K562 (cell line): Measurements from ENCODE around the gene CCDC28A. TPM values are rescaled to one million over a fixed set of nuclear protein-coding genes. Genes with fewer than 3 reads are reported as not detected.

Experiments used
- ELF1 ChIP-seq: fragments of 200-800 bp; sonication (Bioruptor generic); IDR thresholded peaks from 2 replicates; pipeline ENCODE4 v1.6.1; 2016; ENCODE audit warnings: missing genetic modification characterization, missing compliant biosample characterization
- ESRRB ChIP-seq: fragments of 250-450 bp; sonication (Bioruptor Pico); IDR thresholded peaks from 2 replicates; pipeline ENCODE4 v1.5.0; 2020; ENCODE audit warnings: mild to moderate bottlenecking, moderate library complexity, borderline replicate concordance
- FOXP1 ChIP-seq: sonication (generic); formaldehyde crosslinking; IDR thresholded peaks from 2 replicates; pipeline ENCODE4 v1.8.0; 2022; ENCODE audit warnings: mild to moderate bottlenecking, missing genetic modification reagents
- ID3 ChIP-seq, 2 experiments: fragments of 250-450 bp in 1 of 2; fragments of 450-650 bp in 1 of 2; sonication (Bioruptor Pico) in 1 of 2; IDR thresholded peaks; 2 replicates each; pipeline versions ENCODE4 v1.6.1 to v1.8.0; 2016 to 2021; ENCODE audit warnings: mild to moderate bottlenecking in 2 of 2, moderate library complexity in 2 of 2, missing compliant biosample characterization in 1 of 2, missing genetic modification characterization in 1 of 2
- IFI16 ChIP-seq: fragments of 250-450 bp; sonication (Bioruptor Pico); IDR thresholded peaks from 2 replicates; pipeline ENCODE4 v2.1.2; 2022; ENCODE audit warnings: mild to moderate bottlenecking, inconsistent platforms
- KDM5B ChIP-seq: fragments of 200-600 bp; sonication (generic); IDR thresholded peaks from 2 replicates; pipeline ENCODE4 v1.6.1; 2012; ENCODE audit warnings: low read depth, mild to moderate bottlenecking, moderate library complexity, low read length, control low read depth, inconsistent platforms; ENCODE audit not compliant: insufficient replicate concordance
- MBD1 ChIP-seq: fragments of 250-450 bp; sonication (Bioruptor Pico); IDR thresholded peaks from 2 replicates; pipeline ENCODE4 v1.8.0; 2022; ENCODE audit warnings: inconsistent platforms
- MCM7 ChIP-seq, 2 experiments: fragments of 450-650 bp; IDR thresholded peaks; 2 replicates each; pipeline ENCODE4 v1.6.1; 2016 to 2018
- MTA1 ChIP-seq: fragments of 450-650 bp; IDR thresholded peaks from 2 replicates; pipeline ENCODE4 v1.6.1; 2017; ENCODE audit warnings: borderline replicate concordance
- NR0B1 ChIP-seq: fragments of 450-650 bp; IDR thresholded peaks from one replicate; pipeline ENCODE4 v1.6.1; 2018; ENCODE audit warnings: mild to moderate bottlenecking, moderate library complexity; ENCODE audit not compliant: partially characterized antibody
- RUNX1 ChIP-seq: sonication (generic); IDR thresholded peaks from 2 replicates; pipeline ENCODE4 v1.6.1; 2016; ENCODE audit warnings: antibody characterized with exemption, low read depth
- THAP12 ChIP-seq: fragments of 250-450 bp; sonication (Bioruptor Pico); IDR thresholded peaks from 2 replicates; pipeline ENCODE4 v1.9.0; 2021; ENCODE audit warnings: mild to moderate bottlenecking, inconsistent platforms
- ZNF354B ChIP-seq: fragments of 250-450 bp; sonication (Bioruptor Pico); IDR thresholded peaks from 2 replicates; pipeline ENCODE4 v1.4.0; 2020
- ZNF589 ChIP-seq: fragments of 200-800 bp; sonication (Bioruptor generic); IDR thresholded peaks from 2 replicates; pipeline ENCODE4 v1.6.1; 2016; ENCODE audit warnings: low read depth, missing genetic modification characterization, missing compliant biosample characterization
- ZNF830 ChIP-seq: fragments of 250-450 bp; sonication (Bioruptor Pico); IDR thresholded peaks from 2 replicates; pipeline ENCODE4 v1.5.0; 2021; ENCODE audit warnings: mild to moderate bottlenecking
- polyA plus RNA-seq, 8 experiments: library from polyadenylated mRNA; depleted of rRNA in 4 of 8; stranded (reverse) in 5 of 8; unstranded in 3 of 8; fragments of >200 nt; fragmentation: Nextera tagmentation in 2 of 8; fragmentation: Illumina TruSeq in 1 of 8; extraction: Ambion mirVana in 2 of 8; extraction: Trizol in 1 of 8; gene quantifications; 2 replicates each; pipeline versions ENCODE4 v1.2.1 to v1.2.3, GENCODE V29; 2011 to 2014; ENCODE audit warnings: inconsistent platforms in 1 of 8, missing spikeins in 1 of 8
- total RNA-seq, 7 experiments: library from RNA; depleted of rRNA in 6 of 7; stranded (reverse); fragments of >200 nt in 6 of 7; fragmentation: Illumina TruSeq in 2 of 7; extraction: Trizol in 2 of 7; gene quantifications; 2 replicates each; pipeline versions ENCODE4 v1.2.1 to v1.2.3, GENCODE V29; 2011 to 2021; ENCODE audit warnings: low replicate concordance in 1 of 7
- TF ChIP-seq, protein P1 (sequence below): IDR thresholded peaks from 2 replicates; pipeline ENCODE4 v1.6.1; 2016; ENCODE audit warnings: missing genetic modification characterization, missing compliant biosample characterization
- TF ChIP-seq, protein P2 (sequence below): fragments of 450-650 bp; formaldehyde crosslinking; IDR thresholded peaks from 2 replicates; pipeline ENCODE4 v1.4.0; 2022; ENCODE audit warnings: missing genetic modification characterization

The CCDC28A gene
- total and polyA plus RNA-seq, 9 of the 15 experiments (the other 6 are each of a cell fraction or from before 2014, with no cell fraction given), result 12.6 to 35.5 (median 19.1) TPM

GRCh38 chr6:138773177-138774091 lies at the start of gene CCDC28A (continued):
- TF ChIP-seq, protein P1, sequence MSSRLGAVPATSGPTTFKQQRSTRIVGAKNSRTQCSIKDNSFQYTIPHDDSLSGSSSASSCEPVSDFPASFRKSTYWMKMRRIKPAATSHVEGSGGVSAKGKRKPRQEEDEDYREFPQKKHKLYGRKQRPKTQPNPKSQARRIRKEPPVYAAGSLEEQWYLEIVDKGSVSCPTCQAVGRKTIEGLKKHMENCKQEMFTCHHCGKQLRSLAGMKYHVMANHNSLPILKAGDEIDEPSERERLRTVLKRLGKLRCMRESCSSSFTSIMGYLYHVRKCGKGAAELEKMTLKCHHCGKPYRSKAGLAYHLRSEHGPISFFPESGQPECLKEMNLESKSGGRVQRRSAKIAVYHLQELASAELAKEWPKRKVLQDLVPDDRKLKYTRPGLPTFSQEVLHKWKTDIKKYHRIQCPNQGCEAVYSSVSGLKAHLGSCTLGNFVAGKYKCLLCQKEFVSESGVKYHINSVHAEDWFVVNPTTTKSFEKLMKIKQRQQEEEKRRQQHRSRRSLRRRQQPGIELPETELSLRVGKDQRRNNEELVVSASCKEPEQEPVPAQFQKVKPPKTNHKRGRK (tag), result no peak
- TF ChIP-seq, protein P2, sequence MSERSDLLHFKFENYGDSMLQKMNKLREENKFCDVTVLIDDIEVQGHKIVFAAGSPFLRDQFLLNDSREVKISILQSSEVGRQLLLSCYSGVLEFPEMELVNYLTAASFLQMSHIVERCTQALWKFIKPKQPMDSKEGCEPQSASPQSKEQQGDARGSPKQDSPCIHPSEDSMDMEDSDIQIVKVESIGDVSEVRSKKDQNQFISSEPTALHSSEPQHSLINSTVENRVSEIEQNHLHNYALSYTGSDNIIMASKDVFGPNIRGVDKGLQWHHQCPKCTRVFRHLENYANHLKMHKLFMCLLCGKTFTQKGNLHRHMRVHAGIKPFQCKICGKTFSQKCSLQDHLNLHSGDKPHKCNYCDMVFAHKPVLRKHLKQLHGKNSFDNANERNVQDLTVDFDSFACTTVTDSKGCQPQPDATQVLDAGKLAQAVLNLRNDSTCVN, result no peak
- TF ChIP-seq ELF1 (tag) (peak; percentile 97), MTA1 (no peak), RUNX1 (no peak), IFI16 (no peak), FOXP1 (peak; percentile 90), ZNF830 (CRISPR knock-in tag) (no peak), NR0B1 (no peak), MBD1 (CRISPR knock-in tag) (no peak), ID3 (CRISPR knock-in tag; IDR thresholded peaks at IDR 0.05) (no peak), ID3 (tag; IDR thresholded peaks at IDR 0.05) (no peak), KDM5B (peak; percentile 94), THAP12 (CRISPR knock-in tag) (no peak), ZNF354B (CRISPR knock-in tag) (no peak), MCM7 (IDR thresholded peaks at IDR 0.05) (no peak), ZNF589 (CRISPR knock-in tag) (no peak), ESRRB (CRISPR knock-in tag) (no peak)
